NB4 (cell line): ENCODE data around the gene MRPL44.

Source experiments
- MYC ChIP-seq: IDR thresholded peaks from 2 replicates; pipeline ENCODE4 v1.6.1; 2011; ENCODE audit warnings: low read depth, low read length
- POLR2A ChIP-seq: IDR thresholded peaks from 2 replicates; pipeline ENCODE4 v1.6.1; 2011; ENCODE audit warnings: mild to moderate bottlenecking; ENCODE audit not compliant: insufficient read length; ENCODE audit errors: extremely low read depth

DNA sequence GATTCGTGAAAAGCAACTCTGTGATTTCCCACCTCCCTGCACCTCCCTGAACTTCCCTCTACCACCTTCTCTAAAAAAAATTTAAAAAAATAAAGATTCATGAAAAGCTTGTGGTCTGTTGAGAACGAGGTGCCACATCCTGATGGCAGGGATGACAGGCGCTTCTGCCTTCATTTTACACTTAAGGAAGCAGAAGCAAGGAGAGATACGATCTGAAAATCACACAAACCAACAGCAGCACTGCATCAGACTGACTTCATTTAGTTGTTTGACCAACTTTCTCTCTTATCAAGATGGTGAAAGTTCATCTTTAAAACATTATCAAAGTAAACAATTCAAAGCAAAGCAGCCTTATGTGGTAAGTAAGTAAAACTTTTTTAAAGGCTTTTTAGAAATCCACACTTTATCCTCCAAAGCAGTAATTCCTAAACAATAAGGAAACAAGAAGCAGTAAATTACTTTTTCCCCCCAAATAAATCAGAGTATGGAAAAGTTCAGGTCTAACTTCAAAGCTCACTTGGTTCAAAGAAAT lies 27.6 kb upstream of the MRPL44 start:
- no peak for TF ChIP-seq POLR2A
- no peak for TF ChIP-seq MYC
